ENCODE data around the gene SLC25A30. TPM values are rescaled to one million over a fixed set of nuclear protein-coding genes. Genes with fewer than 3 reads are reported as not detected.

SLC25A30 gene
- total and polyA plus RNA-seq, 2 of the 13 experiments (the other 11 are each of a cell fraction or from before 2014, with no cell fraction given), result 19.6 to 22.5 TPM

GRCh38 chr13:45433381-45433790 is 15.2 kb upstream of the SLC25A30 start (continued):
- no peak for TF ChIP-seq ZNF142 (CRISPR knock-in tag; IDR thresholded peaks at IDR 0.05)
- no peak for TF ChIP-seq CHCHD3 (CRISPR knock-in tag; IDR thresholded peaks at IDR 0.05)
- no peak for TF ChIP-seq FOSL1 (CRISPR knock-in tag; IDR thresholded peaks at IDR 0.05; ENCODE audit: borderline replicate concordance)
- TF ChIP-seq TGIF2 (CRISPR knock-in tag; IDR thresholded peaks at IDR 0.05), result no peak
- no peak for TF ChIP-seq PITX1 (CRISPR knock-in tag; IDR thresholded peaks at IDR 0.05)
- no peak for TF ChIP-seq KLF15 (CRISPR knock-in tag; IDR thresholded peaks at IDR 0.05; ENCODE audit: borderline replicate concordance)
- TF ChIP-seq NFAT5 (CRISPR knock-in tag; IDR thresholded peaks at IDR 0.05), result no peak
- no peak for TF ChIP-seq ZNF124 (CRISPR knock-in tag; IDR thresholded peaks at IDR 0.05)
- TF ChIP-seq, protein P1, sequence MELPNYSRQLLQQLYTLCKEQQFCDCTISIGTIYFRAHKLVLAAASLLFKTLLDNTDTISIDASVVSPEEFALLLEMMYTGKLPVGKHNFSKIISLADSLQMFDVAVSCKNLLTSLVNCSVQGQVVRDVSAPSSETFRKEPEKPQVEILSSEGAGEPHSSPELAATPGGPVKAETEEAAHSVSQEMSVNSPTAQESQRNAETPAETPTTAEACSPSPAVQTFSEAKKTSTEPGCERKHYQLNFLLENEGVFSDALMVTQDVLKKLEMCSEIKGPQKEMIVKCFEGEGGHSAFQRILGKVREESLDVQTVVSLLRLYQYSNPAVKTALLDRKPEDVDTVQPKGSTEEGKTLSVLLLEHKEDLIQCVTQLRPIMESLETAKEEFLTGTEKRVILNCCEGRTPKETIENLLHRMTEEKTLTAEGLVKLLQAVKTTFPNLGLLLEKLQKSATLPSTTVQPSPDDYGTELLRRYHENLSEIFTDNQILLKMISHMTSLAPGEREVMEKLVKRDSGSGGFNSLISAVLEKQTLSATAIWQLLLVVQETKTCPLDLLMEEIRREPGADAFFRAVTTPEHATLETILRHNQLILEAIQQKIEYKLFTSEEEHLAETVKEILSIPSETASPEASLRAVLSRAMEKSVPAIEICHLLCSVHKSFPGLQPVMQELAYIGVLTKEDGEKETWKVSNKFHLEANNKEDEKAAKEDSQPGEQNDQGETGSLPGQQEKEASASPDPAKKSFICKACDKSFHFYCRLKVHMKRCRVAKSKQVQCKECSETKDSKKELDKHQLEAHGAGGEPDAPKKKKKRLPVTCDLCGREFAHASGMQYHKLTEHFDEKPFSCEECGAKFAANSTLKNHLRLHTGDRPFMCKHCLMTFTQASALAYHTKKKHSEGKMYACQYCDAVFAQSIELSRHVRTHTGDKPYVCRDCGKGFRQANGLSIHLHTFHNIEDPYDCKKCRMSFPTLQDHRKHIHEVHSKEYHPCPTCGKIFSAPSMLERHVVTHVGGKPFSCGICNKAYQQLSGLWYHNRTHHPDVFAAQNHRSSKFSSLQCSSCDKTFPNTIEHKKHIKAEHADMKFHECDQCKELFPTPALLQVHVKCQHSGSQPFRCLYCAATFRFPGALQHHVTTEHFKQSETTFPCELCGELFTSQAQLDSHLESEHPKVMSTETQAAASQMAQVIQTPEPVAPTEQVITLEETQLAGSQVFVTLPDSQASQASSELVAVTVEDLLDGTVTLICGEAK (IDR thresholded peaks at IDR 0.05), result no peak
- TF ChIP-seq, protein P1 (CRISPR knock-in tag; IDR thresholded peaks at IDR 0.05), result no peak; the same call in 1 of the 2 replicates

Data from HepG2 (cell line).